GM18519 (cell line): Measurements from ENCODE around the gene EFHD2.
"Not testable (repeated sequence)": the region's sequence is repeated elsewhere in the genome, so short reads cannot be mapped to it uniquely, and the experiment has no call there.

ENCODE experiments used
- ATAC-seq: cut with Tn5 transposase; IDR thresholded peaks from one replicate; pipeline ENCODE4 v1.9.1; 2021; ENCODE audit warnings: mild to moderate bottlenecking, moderate library complexity; ENCODE audit not compliant: unreplicated experiment, low FRiP score

Gene EFHD2

GRCh38 chr1:15409388-15410222, at the start of gene EFHD2:
Gene EFHD2, plus strand, starts transcription at chr1:15409888. Its CDS starts 84 bp downstream, at chr1:15409972.
- ATAC-seq = peak; percentile 48

GRCh38 chr1:15360700-15361099, 49.0 kb upstream of the EFHD2 start:
- no peak for ATAC-seq

DNA sequence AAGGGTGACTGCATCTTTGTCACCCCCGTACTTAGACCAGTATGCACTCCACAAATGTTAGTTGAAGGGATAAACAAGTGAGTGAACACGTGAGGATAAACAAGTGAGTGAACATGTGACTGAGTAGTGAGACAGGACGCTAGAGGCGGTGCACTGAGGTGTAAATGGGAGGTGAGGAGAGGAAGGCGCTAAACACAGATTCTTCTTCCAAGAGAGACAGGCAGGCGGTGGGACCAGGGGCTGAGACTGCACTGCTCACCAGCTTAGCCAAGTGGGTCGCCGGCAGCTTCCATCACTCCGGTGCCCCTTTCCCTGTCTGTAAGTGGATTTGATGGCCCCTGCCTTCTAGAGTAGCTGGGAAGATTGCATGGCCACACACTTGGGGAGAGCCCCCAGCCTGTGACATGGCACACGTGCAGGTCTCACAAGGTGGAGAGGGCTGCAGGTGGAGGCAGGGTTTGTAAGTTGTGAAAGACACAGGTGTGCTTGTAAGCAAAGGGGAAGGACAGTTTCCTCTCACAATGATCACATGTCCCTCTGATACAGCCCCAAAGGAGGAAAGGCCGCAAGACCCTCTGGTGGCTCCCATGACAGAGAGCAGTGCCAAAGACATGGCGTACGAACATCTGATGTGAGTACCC, 47.5 kb upstream of the EFHD2 start:
- ATAC-seq = no peak

DNA sequence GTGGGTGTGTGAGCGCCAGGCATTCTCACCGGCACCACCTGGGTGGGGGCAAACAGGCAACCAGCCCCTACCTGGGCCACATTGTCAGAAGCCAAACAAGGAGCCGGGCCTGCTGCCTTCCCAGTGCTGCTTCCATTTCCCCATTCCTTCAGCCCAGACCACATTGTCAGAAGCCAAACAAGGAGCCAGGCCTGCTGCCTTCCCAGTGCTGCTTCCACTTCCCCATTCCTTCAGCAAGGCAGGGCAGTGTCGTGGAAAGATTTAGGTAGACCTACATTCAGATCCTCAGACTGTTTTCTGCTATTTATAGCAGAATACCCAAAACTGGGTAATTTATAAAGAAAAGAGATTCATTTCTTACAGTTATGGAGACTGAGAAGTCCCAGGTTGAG, 47.0 kb upstream of the EFHD2 start:
- no peak for ATAC-seq

GRCh38 chr1:15364740-15365139, 44.9 kb upstream of the EFHD2 start:
- ATAC-seq = no peak

- ATAC-seq = no peak
These were observed 40.8 kb upstream of the EFHD2 start for GRCh38 chr1:15368888-15369287.

DNA sequence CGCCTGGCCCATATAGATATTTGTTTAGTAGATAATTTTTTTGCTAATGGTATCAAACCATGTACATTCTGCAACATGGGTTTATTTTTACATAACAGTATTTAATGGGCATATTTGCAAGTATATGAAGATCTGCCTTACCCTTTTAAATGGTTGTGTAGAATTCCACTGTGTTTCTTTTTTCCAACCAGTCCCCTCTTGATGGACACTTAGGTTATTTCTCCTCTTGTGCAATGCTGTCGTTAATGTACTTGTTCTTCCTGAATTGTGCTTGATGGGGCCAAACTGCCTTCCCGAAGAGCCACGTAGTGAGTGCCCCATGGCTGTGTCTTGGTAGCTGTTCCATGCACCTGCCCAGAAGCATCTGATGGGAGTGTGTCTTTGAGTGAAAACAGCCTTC, 39.4 kb upstream of the EFHD2 start:
- ATAC-seq = no peak

DNA sequence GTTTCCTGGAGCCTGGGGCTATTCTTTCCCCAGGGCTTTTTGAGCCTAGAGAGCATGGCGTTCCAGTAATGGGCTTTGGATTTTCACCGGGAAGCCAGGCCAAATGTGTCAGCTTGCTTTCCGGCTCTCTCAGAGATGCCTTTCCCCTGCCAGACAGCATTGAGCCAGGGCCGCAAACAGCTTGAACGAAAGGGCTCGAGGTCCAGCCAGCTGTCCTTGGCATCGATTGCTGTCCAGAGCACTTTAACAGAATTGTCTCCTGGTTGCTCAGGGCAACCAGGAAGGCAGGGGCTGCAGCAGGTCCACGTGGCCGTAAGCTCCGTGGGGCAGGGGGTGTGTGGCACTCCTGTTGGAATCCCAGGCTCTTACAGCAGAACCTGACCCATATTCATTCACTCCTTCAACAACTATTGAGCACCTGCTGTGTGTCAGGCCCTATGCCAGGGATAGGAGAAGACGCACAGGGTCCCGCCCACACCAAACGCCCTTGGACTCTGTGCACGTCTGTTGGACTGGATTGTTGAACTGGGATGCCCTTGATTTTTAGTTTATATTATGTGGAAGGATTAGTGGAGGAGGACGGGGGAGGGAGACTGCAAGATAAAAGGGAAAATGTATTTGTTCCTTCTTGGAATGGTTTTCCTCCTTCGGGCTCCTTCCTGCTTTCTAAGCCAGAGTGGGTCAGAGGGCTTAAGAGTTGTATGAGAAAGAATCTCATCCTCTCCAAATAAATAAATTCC, 38.7 kb upstream of the EFHD2 start:
- no peak for ATAC-seq

DNA sequence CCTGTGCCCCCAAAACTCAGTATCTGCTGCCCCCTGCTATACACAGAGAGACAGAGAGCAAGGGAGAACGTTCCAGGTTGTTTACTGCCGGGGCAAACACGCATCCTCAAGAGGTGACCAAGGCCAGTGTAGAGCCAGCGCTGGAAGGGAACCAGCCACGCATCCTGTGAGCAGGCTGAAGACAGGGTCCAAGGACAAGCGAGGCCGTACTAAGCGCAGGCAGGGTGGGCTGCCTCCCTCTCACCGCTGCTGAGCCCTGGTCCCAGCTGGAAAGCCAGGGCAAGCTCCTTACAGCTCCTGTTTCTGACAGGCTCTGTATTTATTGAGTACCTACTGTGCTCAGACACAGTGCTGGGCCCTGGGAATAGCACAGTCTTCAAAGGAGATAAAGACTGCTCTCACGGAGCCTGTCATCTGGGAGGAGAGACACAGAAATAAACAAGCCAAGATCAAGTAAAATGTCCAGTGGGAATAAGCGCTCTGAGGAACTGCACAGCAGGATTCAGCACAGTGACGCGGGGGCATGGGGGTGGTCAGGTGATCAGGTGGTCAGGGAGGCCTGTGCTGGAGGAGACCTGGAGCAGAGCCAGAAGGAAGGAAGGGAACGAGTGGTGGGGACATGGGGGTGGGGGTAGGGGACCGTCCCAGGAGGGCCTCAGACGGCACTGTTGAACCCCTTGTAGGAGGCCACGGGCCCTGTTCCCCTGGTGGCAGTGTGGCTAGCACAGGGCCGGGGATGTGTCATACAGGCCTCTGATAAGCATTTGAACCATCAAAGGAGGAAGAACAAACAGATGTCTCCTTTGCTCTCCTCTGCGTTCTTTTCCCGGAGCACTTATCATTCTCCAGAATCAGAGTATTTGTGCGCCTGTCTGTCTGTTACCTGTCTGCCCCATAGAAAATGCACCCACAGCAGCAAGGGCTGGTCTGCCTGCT, 37.8 kb upstream of the EFHD2 start:
- ATAC-seq = no peak

DNA sequence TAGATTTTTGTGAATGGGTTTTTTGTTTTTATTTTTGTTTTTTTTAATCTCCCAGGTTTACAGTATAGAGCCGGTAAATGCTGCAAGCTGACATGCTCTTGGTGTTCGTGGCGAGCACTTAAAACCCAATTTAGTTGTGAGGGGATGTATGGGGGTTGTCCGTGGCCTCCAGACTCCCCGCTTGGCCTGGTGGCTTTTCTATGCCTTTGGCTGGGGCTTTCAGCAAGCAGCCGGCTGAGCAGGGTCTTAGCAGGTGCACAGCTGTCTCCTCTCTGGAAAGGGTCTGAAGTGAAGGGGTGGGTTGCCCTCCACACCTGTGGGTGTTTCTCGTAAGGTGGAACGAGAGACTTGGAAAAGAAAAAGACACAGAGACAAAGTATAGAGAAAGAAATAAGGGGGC, 31.0 kb upstream of the EFHD2 start:
- ATAC-seq = no peak

- not testable (repeated sequence) for ATAC-seq
These were observed 30.5 kb upstream of the EFHD2 start for GRCh38 chr1:15379151-15379550.

DNA sequence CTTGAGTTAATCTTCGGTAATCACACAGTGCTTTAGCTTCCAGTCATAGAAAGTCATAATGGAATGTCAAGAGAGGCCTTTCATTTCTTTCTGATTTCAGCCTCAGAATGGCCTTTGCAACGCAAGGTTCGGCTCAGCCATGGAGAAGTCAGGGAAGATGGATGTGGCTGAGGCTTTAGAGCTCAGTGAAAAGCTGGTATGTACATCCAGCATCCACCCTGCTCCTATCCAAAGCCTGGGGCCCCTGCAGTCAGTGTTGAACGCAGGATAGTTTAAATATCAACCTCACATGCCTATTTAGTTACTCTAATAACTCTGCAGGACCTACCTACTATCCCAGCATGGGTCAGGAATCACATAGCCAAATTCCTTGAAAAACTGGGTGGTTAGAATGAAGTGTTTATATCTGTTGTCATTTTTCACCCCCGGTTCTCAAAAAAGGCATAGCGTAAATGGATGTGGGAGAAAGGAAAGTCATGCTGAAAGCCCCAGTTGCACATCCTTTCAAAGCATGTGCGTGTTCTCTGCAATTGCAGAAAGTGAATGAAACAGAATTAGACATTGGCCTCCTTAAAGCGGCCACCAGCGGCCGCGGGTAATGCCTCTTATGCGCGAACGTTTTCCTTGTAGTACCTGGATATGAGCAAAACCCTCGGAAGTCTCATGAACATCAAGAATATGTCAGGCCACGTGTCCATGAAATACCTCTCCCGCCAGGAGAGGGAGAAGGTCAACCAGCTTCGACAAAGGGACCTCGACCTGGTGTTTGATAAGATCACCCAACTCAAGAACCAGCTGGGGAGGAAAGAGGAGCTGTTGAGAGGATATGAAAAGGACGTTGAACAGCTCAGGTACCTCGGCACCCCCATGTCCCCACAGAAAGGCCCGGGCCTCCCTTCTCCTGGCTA, 28.8 kb upstream of the EFHD2 start:
- no peak for ATAC-seq

DNA sequence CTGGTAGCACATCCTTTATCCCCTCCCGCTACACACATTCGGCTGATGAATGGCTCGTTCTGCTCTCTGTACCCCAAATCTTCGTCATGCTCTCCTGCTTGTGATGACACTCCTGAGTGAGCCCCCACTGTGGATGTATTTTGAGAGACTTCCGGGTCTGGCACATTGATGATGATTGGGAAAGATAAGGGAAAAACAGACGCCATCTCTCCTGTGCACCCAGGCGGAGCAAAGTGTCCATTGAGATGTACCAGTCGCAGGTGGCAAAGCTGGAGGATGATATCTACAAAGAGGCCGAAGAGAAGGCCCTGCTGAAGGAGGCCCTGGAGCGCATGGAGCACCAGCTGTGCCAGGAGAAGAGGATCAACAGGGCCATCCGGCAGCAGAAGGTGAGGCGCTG, 27.9 kb upstream of the EFHD2 start:
- no peak for ATAC-seq

- ATAC-seq = no peak
These were observed 26.8 kb upstream of the EFHD2 start for GRCh38 chr1:15382601-15383518.

DNA sequence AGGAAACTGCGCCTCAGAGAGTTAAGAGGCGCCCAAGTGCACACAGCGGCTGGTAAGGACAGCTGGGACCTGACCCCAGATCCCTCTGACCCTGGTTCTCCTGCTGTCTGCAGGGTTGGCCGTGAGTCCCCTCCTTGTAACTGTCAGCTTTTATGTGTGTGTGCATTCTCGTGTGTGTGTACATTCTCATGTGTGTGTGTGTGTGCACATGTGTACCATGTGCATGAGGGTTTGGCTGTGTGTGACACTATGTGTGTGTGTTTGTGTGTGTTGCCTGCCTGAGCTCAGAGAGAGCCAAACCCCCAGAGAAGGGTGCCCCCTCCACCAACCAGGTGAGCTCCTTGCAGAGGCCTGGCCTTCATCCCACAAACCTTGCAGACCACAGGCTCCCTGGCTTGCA, 25.9 kb upstream of the EFHD2 start:
- ATAC-seq = no peak

GRCh38 chr1:15384301-15384901, 25.3 kb upstream of the EFHD2 start:
- no peak for ATAC-seq

DNA sequence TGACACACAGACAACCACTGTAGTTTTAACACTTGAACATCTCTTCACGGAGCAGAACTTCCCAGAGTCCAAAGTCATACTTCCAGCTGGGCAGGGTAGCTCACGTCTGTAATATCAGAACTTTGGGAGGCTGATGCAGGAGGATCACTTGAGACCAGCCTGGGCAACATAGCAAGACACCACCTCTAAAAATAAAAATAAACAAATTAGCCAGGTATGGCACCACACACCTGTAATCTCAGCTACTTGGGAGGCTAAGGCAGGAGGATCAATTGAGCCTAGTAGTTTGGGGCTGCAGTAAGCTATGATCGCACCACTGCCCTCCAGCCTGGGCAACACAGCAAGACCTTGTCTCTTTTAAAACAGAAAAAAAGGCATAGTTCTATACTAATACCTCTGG, 24.3 kb upstream of the EFHD2 start:
- no peak for ATAC-seq

- ATAC-seq = no peak
These were observed 23.4 kb upstream of the EFHD2 start for GRCh38 chr1:15386164-15386749.
